Fibroblast of mammary gland (primary cell): Measurements from ENCODE around the gene NPRL2.

Source experiments
- DNase-seq: peaks from one replicate; pipeline ENCODE4 v3.0.0-alpha.2; 2010; ENCODE audit warnings: low read depth
- H3K4me3 ChIP-seq: 2 replicates; pipeline ENCODE4 v1.5.1; 2011; ENCODE audit warnings: low read depth, mild to moderate bottlenecking, low read length, moderate library complexity; ENCODE audit not compliant: control insufficient read depth
- CTCF ChIP-seq: conservative IDR thresholded peaks from 2 replicates; pipeline ENCODE4 v1.5.1; 2011; ENCODE audit warnings: low read depth, low read length, inconsistent platforms; ENCODE audit not compliant: control insufficient read depth, insufficient read depth

NPRL2 gene

GRCh38 chr3:50337175-50337861, 13.3 kb downstream of the NPRL2 start:
- peak; percentile 99 for DNase-seq
- H3K4me3 ChIP-seq, result peak overlapping the region; percentile 96
- no peak for TF ChIP-seq CTCF

DNA sequence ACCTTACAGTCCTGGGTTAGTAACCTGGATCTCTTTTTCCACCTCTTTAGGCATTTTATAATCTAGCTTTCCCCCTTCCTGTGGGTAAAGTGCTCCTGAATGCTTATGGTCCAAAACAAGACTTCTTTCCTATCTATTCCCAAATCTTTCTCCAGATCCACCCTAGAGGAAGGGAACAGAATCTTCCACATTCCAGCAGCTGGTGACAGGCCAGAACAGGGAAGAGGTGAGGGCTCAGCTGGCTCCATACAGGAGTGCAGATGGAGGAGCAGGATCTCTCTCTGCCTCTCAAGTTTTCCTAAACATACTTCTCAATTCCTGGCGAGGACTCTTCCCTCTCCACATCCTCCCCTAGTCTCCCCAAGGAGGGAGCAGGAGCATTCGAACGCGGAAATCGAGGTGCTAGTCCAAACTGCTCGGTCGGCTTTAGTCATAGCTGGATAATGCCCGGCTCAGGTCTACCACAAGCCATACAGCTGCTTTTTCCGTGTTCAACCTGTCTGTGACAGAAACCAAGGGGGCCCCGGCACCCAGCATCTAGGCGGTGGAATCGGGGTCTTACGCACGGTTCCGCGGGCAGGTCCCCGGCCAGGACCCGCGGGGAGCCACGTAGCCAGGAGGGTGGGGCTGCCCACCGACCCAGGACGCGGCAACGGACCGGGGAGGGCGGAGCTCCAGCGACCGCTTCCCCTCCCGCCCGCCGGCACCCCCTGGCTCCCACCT, 14.0 kb downstream of the NPRL2 start:
- TF ChIP-seq CTCF, result no peak
- DNase-seq, result peak; percentile 46
- H3K4me3 ChIP-seq, result peak overlapping the region; percentile 96

GRCh38 chr3:50334339-50335075, 16.1 kb downstream of the NPRL2 start:
- peak overlapping the region; percentile 13 for H3K4me3 ChIP-seq
- DNase-seq, result no peak

GRCh38 chr3:50333744-50334328, 16.7 kb downstream of the NPRL2 start:
- peak; percentile 93 for DNase-seq
- peak overlapping the region; percentile 13 for H3K4me3 ChIP-seq
- no peak for TF ChIP-seq CTCF

More at GRCh38 chr3:50334339-50335075, 16.1 kb downstream of the NPRL2 start:
- no peak for TF ChIP-seq CTCF

DNA sequence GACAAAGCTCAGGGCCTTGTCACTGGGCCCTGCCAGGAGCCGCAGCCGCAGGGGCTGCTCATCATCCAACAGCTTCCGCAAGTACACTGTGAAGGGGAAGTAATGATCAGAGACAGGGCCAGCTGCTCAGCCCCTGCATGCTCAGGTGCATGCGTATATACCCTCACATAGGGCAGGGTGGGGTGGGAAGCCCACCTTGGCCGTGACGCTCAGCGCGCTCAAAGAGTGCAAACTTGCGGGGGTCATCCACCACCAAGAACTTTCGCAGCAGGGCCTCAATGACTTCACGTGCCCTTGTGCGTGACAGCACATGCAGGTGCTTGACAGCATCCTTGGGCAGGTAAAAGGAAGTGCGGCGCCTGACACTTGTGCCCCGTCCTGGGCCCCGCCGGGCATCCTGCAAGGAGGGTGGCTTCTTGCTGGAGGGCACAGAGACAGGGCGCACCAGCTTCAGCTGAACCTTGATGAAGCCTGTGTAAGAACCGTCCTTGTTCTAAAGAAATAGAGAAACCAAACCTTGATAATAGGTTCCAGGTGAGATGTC, 19.1 kb downstream of the NPRL2 start:
- no peak overlapping the region for H3K4me3 ChIP-seq
- DNase-seq, result no peak
- TF ChIP-seq CTCF, result no peak

DNA sequence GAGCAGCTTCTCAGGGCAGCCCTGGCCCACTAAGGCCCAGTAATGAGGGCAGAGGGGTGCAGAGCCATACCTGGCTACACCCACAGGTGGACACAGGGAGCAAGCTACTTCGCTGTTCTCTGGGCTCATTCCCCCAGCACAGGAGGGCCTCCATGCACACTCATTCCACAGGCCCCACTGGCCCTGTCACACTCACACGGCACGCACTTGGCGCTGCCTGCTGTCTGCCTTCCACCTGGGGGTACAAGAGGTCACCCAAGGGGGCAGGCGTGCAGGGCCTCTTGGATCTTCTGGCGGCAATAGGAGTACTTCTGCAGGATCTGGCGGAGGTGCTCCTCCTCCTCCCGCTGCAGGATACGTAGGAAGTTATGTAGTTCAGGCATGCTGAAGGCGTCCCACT, 20.2 kb downstream of the NPRL2 start:
- no peak for DNase-seq
- no peak overlapping the region for H3K4me3 ChIP-seq
- no peak for TF ChIP-seq CTCF
